ENCODE measurements around the gene SHISA9. TPM values are rescaled to one million over a fixed set of nuclear protein-coding genes. Genes with fewer than 3 reads are reported as not detected.

The SHISA9 gene
- polyA plus RNA-seq, 1 donor, result 2.7 TPM

- Histone ChIP-seq H3K4me3 (ENCODE audit: low read length) (no peak overlapping the region), H3K4me1 (ENCODE audit: control insufficient read depth, insufficient read depth, low read length) (no peaks in the 10 kb centered on the region), H3K36me3 (ENCODE audit: control insufficient read depth, insufficient read depth, low read length) (no peaks in the 10 kb centered on the region), H3K27me3 (ENCODE audit: control insufficient read depth, insufficient read depth, low read length) (no peaks in the 10 kb centered on the region), H3K27ac (ENCODE audit: low read length) (no peak overlapping the region), H3K9me3 (ENCODE audit: control insufficient read depth, low read depth, low read length) (no peaks in the 10 kb centered on the region)
- no CpG with 5 or more reads among the region's 5 CpGs for WGBS (ENCODE audit: insufficient coverage, low lambda C conversion rate)
- DNase-seq, result no peak
Observed at GRCh38 chr16:13083681-13084080, 182.3 kb downstream of the SHISA9 start.

- no peaks in the 10 kb centered on the region for H3K4me1 ChIP-seq (ENCODE audit: control insufficient read depth, insufficient read depth, low read length)
- no peak for DNase-seq
- H3K36me3 ChIP-seq (ENCODE audit: control insufficient read depth, insufficient read depth, low read length), result no peaks in the 10 kb centered on the region
- no peak overlapping the region for H3K4me3 ChIP-seq (ENCODE audit: low read length)
- no peaks in the 10 kb centered on the region for H3K9me3 ChIP-seq (ENCODE audit: control insufficient read depth, low read depth, low read length)
- no peaks in the 10 kb centered on the region for H3K27me3 ChIP-seq (ENCODE audit: control insufficient read depth, insufficient read depth, low read length)
- H3K27ac ChIP-seq (ENCODE audit: low read length), result no peak overlapping the region
- WGBS (ENCODE audit: insufficient coverage, low lambda C conversion rate), result no CpG with 5 or more reads among the region's 2 CpGs
Observed at GRCh38 chr16:13084331-13084730, 182.9 kb downstream of the SHISA9 start.

- no peaks in the 10 kb centered on the region for H3K27me3 ChIP-seq (ENCODE audit: control insufficient read depth, insufficient read depth, low read length)
- WGBS (ENCODE audit: insufficient coverage, low lambda C conversion rate), result 60% methylated on average over 1 of the region's 7 CpGs
- H3K4me1 ChIP-seq (ENCODE audit: control insufficient read depth, insufficient read depth, low read length), result no peaks in the 10 kb centered on the region
- DNase-seq, result no peak
- H3K4me3 ChIP-seq (ENCODE audit: low read length), result no peak overlapping the region
- H3K27ac ChIP-seq (ENCODE audit: low read length), result no peak overlapping the region
- no peaks in the 10 kb centered on the region for H3K36me3 ChIP-seq (ENCODE audit: control insufficient read depth, insufficient read depth, low read length)
- no peaks in the 10 kb centered on the region for H3K9me3 ChIP-seq (ENCODE audit: control insufficient read depth, low read depth, low read length)
Observed at GRCh38 chr16:13093661-13094060, 192.3 kb downstream of the SHISA9 start.

GRCh38 chr16:13095061-13095460 is 193.7 kb downstream of the SHISA9 start:
- no peaks in the 10 kb centered on the region for H3K27me3 ChIP-seq (ENCODE audit: control insufficient read depth, insufficient read depth, low read length)
- H3K4me3 ChIP-seq (ENCODE audit: low read length), result no peak overlapping the region
- H3K9me3 ChIP-seq (ENCODE audit: control insufficient read depth, low read depth, low read length), result no peaks in the 10 kb centered on the region
- no peak overlapping the region for H3K27ac ChIP-seq (ENCODE audit: low read length)
- H3K36me3 ChIP-seq (ENCODE audit: control insufficient read depth, insufficient read depth, low read length), result no peaks in the 10 kb centered on the region
- no CpG with 5 or more reads among the region's 2 CpGs for WGBS (ENCODE audit: insufficient coverage, low lambda C conversion rate)
- H3K4me1 ChIP-seq (ENCODE audit: control insufficient read depth, insufficient read depth, low read length), result no peaks in the 10 kb centered on the region
- DNase-seq, result no peak

- no peaks in the 10 kb centered on the region for H3K27me3 ChIP-seq (ENCODE audit: control insufficient read depth, insufficient read depth, low read length)
- DNase-seq, result no peak
- no peaks in the 10 kb centered on the region for H3K4me1 ChIP-seq (ENCODE audit: control insufficient read depth, insufficient read depth, low read length)
- no peak overlapping the region for H3K27ac ChIP-seq (ENCODE audit: low read length)
- no peaks in the 10 kb centered on the region for H3K36me3 ChIP-seq (ENCODE audit: control insufficient read depth, insufficient read depth, low read length)
- H3K9me3 ChIP-seq (ENCODE audit: control insufficient read depth, low read depth, low read length), result no peaks in the 10 kb centered on the region
- no peak overlapping the region for H3K4me3 ChIP-seq (ENCODE audit: low read length)
- no CpG with 5 or more reads among the region's 2 CpGs for WGBS (ENCODE audit: insufficient coverage, low lambda C conversion rate)
Observed at GRCh38 chr16:13098536-13098935, 197.1 kb downstream of the SHISA9 start.

- DNase-seq, result no peak
- H3K27me3 ChIP-seq (ENCODE audit: control insufficient read depth, insufficient read depth, low read length), result no peaks in the 10 kb centered on the region
- H3K4me3 ChIP-seq (ENCODE audit: low read length), result no peak overlapping the region
- H3K4me1 ChIP-seq (ENCODE audit: control insufficient read depth, insufficient read depth, low read length), result no peaks in the 10 kb centered on the region
- H3K27ac ChIP-seq (ENCODE audit: low read length), result no peak overlapping the region
- WGBS (ENCODE audit: insufficient coverage, low lambda C conversion rate), result no CpG with 5 or more reads among the region's 2 CpGs
- no peaks in the 10 kb centered on the region for H3K36me3 ChIP-seq (ENCODE audit: control insufficient read depth, insufficient read depth, low read length)
- no peaks in the 10 kb centered on the region for H3K9me3 ChIP-seq (ENCODE audit: control insufficient read depth, low read depth, low read length)
Observed at GRCh38 chr16:13099822-13100221, 198.4 kb downstream of the SHISA9 start.

GRCh38 chr16:13100970-13101369 is 199.6 kb downstream of the SHISA9 start:
- Histone ChIP-seq H3K4me3 (ENCODE audit: low read length) (no peak overlapping the region), H3K27me3 (ENCODE audit: control insufficient read depth, insufficient read depth, low read length) (no peaks in the 10 kb centered on the region), H3K9me3 (ENCODE audit: control insufficient read depth, low read depth, low read length) (no peaks in the 10 kb centered on the region), H3K27ac (ENCODE audit: low read length) (no peak overlapping the region), H3K36me3 (ENCODE audit: control insufficient read depth, insufficient read depth, low read length) (no peaks in the 10 kb centered on the region), H3K4me1 (ENCODE audit: control insufficient read depth, insufficient read depth, low read length) (no peaks in the 10 kb centered on the region)
- WGBS (ENCODE audit: insufficient coverage, low lambda C conversion rate), result 89% methylated on average over 2 of the region's 6 CpGs
- no peak for DNase-seq

- H3K4me3 ChIP-seq (ENCODE audit: low read length), result no peak overlapping the region
- no peaks in the 10 kb centered on the region for H3K9me3 ChIP-seq (ENCODE audit: control insufficient read depth, low read depth, low read length)
- H3K36me3 ChIP-seq (ENCODE audit: control insufficient read depth, insufficient read depth, low read length), result no peaks in the 10 kb centered on the region
- DNase-seq, result no peak
- no peaks in the 10 kb centered on the region for H3K4me1 ChIP-seq (ENCODE audit: control insufficient read depth, insufficient read depth, low read length)
- no peaks in the 10 kb centered on the region for H3K27me3 ChIP-seq (ENCODE audit: control insufficient read depth, insufficient read depth, low read length)
- no peak overlapping the region for H3K27ac ChIP-seq (ENCODE audit: low read length)
- no CpG with 5 or more reads among the region's 3 CpGs for WGBS (ENCODE audit: insufficient coverage, low lambda C conversion rate)
Observed at GRCh38 chr16:13101828-13102227, 200.4 kb downstream of the SHISA9 start.

GRCh38 chr16:13102401-13102800 is 201.0 kb downstream of the SHISA9 start:
- no peak for DNase-seq
- no CpG with 5 or more reads among the region's 5 CpGs for WGBS (ENCODE audit: insufficient coverage, low lambda C conversion rate)
- H3K27ac ChIP-seq (ENCODE audit: low read length), result no peak overlapping the region
- no peaks in the 10 kb centered on the region for H3K36me3 ChIP-seq (ENCODE audit: control insufficient read depth, insufficient read depth, low read length)
- no peaks in the 10 kb centered on the region for H3K27me3 ChIP-seq (ENCODE audit: control insufficient read depth, insufficient read depth, low read length)
- no peak overlapping the region for H3K4me3 ChIP-seq (ENCODE audit: low read length)
- H3K9me3 ChIP-seq (ENCODE audit: control insufficient read depth, low read depth, low read length), result no peaks in the 10 kb centered on the region
- no peaks in the 10 kb centered on the region for H3K4me1 ChIP-seq (ENCODE audit: control insufficient read depth, insufficient read depth, low read length)

GRCh38 chr16:13103831-13104530 is 202.6 kb downstream of the SHISA9 start:
- H3K4me1 ChIP-seq (ENCODE audit: control insufficient read depth, insufficient read depth, low read length), result no peaks in the 10 kb centered on the region
- H3K36me3 ChIP-seq (ENCODE audit: control insufficient read depth, insufficient read depth, low read length), result no peaks in the 10 kb centered on the region
- H3K9me3 ChIP-seq (ENCODE audit: control insufficient read depth, low read depth, low read length), result no peaks in the 10 kb centered on the region
- H3K27ac ChIP-seq (ENCODE audit: low read length), result no peak overlapping the region
- H3K4me3 ChIP-seq (ENCODE audit: low read length), result no peak overlapping the region
- no peaks in the 10 kb centered on the region for H3K27me3 ChIP-seq (ENCODE audit: control insufficient read depth, insufficient read depth, low read length)
- DNase-seq, result no peak
- 100% methylated on average over 2 of the region's 6 CpGs for WGBS (ENCODE audit: insufficient coverage, low lambda C conversion rate)

- no peaks in the 10 kb centered on the region for H3K4me1 ChIP-seq (ENCODE audit: control insufficient read depth, insufficient read depth, low read length)
- H3K36me3 ChIP-seq (ENCODE audit: control insufficient read depth, insufficient read depth, low read length), result no peaks in the 10 kb centered on the region
- no peaks in the 10 kb centered on the region for H3K27me3 ChIP-seq (ENCODE audit: control insufficient read depth, insufficient read depth, low read length)
- DNase-seq, result no peak
- H3K4me3 ChIP-seq (ENCODE audit: low read length), result no peak overlapping the region
- no peak overlapping the region for H3K27ac ChIP-seq (ENCODE audit: low read length)
- WGBS (ENCODE audit: insufficient coverage, low lambda C conversion rate), result 100% methylated on average over 2 of the region's 5 CpGs
- no peaks in the 10 kb centered on the region for H3K9me3 ChIP-seq (ENCODE audit: control insufficient read depth, low read depth, low read length)
Observed at GRCh38 chr16:13104772-13105171, 203.4 kb downstream of the SHISA9 start.

Data from large intestine (tissue), 3 donors.